T-helper 9 cell (primary cell): ENCODE results near the gene DCUN1D1.
A peak's percentile ranks its signal among the peaks of the same experiment; 100 is the strongest.
"Not testable (repeated sequence)": the region's sequence is repeated elsewhere in the genome, so short reads cannot be mapped to it uniquely, and the experiment has no call there.

Experiments
- DNase-seq: peaks from one replicate; pipeline ENCODE4 v3.0.0-alpha.2; 2020
- total RNA-seq, 2 donors: gene quantifications; one replicate each; lab custom pipeline; 2026; lab: John Stamatoyannopoulos, UW

Gene DCUN1D1
- total RNA-seq: 41.0 to 50.4 reads per million in 2 donors

GRCh38 chr3:182980204-182981037, at the start of gene DCUN1D1:
DCUN1D1 (minus strand) TSS chr3:182980538; CDS start chr3:182980489, 49 bp downstream.
- DNase-seq: peak; percentile 86

GRCh38 chr3:183028416-183028815, 48.1 kb upstream of the DCUN1D1 start:
- DNase-seq: no peak

- no peak for DNase-seq
Measured at GRCh38 chr3:183027276-183027675, 46.9 kb upstream of the DCUN1D1 start.

- no peak for DNase-seq
Measured at GRCh38 chr3:183022936-183023516, 42.7 kb upstream of the DCUN1D1 start.

GRCh38 chr3:183018421-183019192, 38.3 kb upstream of the DCUN1D1 start:
- no peak for DNase-seq

GRCh38 chr3:183015185-183015584, 34.8 kb upstream of the DCUN1D1 start:
- DNase-seq: no peak

- no peak for DNase-seq
Measured at GRCh38 chr3:183013856-183014255, 33.5 kb upstream of the DCUN1D1 start.

GRCh38 chr3:183013074-183013473, 32.7 kb upstream of the DCUN1D1 start:
- DNase-seq: no peak

- no peak for DNase-seq
Measured at GRCh38 chr3:183008800-183009199, 28.5 kb upstream of the DCUN1D1 start.

- DNase-seq: no peak
Measured at GRCh38 chr3:183008303-183008702, 28.0 kb upstream of the DCUN1D1 start.

- no peak for DNase-seq
Measured at GRCh38 chr3:183006396-183007002, 26.2 kb upstream of the DCUN1D1 start.

- DNase-seq: no peak
Measured at GRCh38 chr3:182999767-183000166, 19.4 kb upstream of the DCUN1D1 start.

- not testable (repeated sequence) for DNase-seq
Measured at GRCh38 chr3:182993486-182994201, 13.3 kb upstream of the DCUN1D1 start.

GRCh38 chr3:182989566-182989965, 9.2 kb upstream of the DCUN1D1 start:
- DNase-seq: no peak

GRCh38 chr3:182986021-182986420, 5.7 kb upstream of the DCUN1D1 start:
- no peak for DNase-seq

- DNase-seq: no peak
Measured at GRCh38 chr3:182983876-182984275, 3.5 kb upstream of the DCUN1D1 start.

- DNase-seq: no peak
Measured at GRCh38 chr3:182981038-182981380, 671 bp upstream of the DCUN1D1 start.

GRCh38 chr3:182979674-182980191, 605 bp downstream of the DCUN1D1 start:
- peak; percentile 2 for DNase-seq

- no peak for DNase-seq
Measured at GRCh38 chr3:182979103-182979673, 1.1 kb downstream of the DCUN1D1 start.

- DNase-seq: no peak
Measured at GRCh38 chr3:182978387-182978786, 2.0 kb downstream of the DCUN1D1 start.

GRCh38 chr3:182973047-182973446, 7.3 kb downstream of the DCUN1D1 start:
- no peak for DNase-seq

- DNase-seq: no peak
Measured at GRCh38 chr3:182972387-182972786, 8.0 kb downstream of the DCUN1D1 start.
